Right cardiac atrium (tissue), 5 donors: ENCODE measurements around the gene CCDC174. TPM values are rescaled to one million over a fixed set of nuclear protein-coding genes. Genes with fewer than 3 reads are reported as not detected.

Experiments used
- ATAC-seq, 2 donors: fragments of 200-7000 bp; cut with Tn5 transposase; one replicate each; pipeline versions ENCODE4 v1.8.0 to v1.9.1; 2020; ENCODE audit warnings: moderate library complexity in 2 of 2, mild to moderate bottlenecking in 1 of 2
- DNase-seq, 3 donors: peaks; one replicate each; pipeline ENCODE4 v3.0.0-alpha.2; 2020
- H3K27ac ChIP-seq: one replicate; pipeline ENCODE4 v1.5.1; 2013; ENCODE audit warnings: mild to moderate bottlenecking, low read length, control low read depth, moderate library complexity
- H3K27me3 ChIP-seq: one replicate; pipeline ENCODE4 v1.6.1; 2013; ENCODE audit not compliant: control insufficient read depth, insufficient read depth
- H3K4me1 ChIP-seq: one replicate; pipeline ENCODE4 v1.6.1; 2013; ENCODE audit warnings: low read length; ENCODE audit not compliant: control insufficient read depth, insufficient read depth
- H3K4me3 ChIP-seq: one replicate; pipeline ENCODE4 v1.5.1; 2013; ENCODE audit warnings: low read length, control low read depth
- H3K9me3 ChIP-seq: one replicate; pipeline ENCODE4 v1.6.1; 2013; ENCODE audit warnings: low read length; ENCODE audit not compliant: control insufficient read depth
- WGBS: extraction: QIAGEN DNeasy Blood & Tissue Kit; methylation state at CpG from one replicate; pipeline ENCODE4 v1.1.7; 2013; 5-methylcytosine and 5-hydroxymethylcytosine counted together
- intact Hi-C, 4 donors: fragments of 100-400 bp; cut with DNase I; formaldehyde crosslinking; loops; one replicate each; pipeline versions ENCODE4 v1.11.0 to v1.14.0; 2022 to 2023
- polyA plus RNA-seq: library from polyadenylated mRNA; stranded (reverse); fragments of 200-250 nt; gene quantifications from one replicate; pipeline ENCODE4 v1.2.3, GENCODE V29; 2013
- total RNA-seq, 4 donors: library from RNA; stranded (reverse); fragmentation: NEBNext Ultra II Directional; extraction: Animal tissue kit (Norgen Biotek cat#: 25700); gene quantifications; one replicate each; pipeline ENCODE4 v1.2.1, GENCODE V29; 2021
- donor health status: healthy with polysubstance abuse.
- donor health status: DM: no; HTN: yes; CAD: no.
- donor health status: DM: no; HTN: no; CAD: no.
- donor health status: DM: no; HTN: yes; CAD: no; lungs with severe emphysema.
- donor health status: DM: yes; HTN: yes; CAD: no.

CCDC174 gene
- total and polyA plus RNA-seq, 5 donors: 9.3 to 18.3 (median 10.3) TPM

GRCh38 chr3:14658978-14659377 is 7.4 kb downstream of the CCDC174 start:
- ATAC-seq: no peak
- DNase-seq: no peak
- H3K4me1 ChIP-seq: no peaks in the 10 kb centered on the region
- no peak overlapping the region for H3K27ac ChIP-seq
- intact Hi-C loops: no loop called here
- no peaks in the 10 kb centered on the region for H3K9me3 ChIP-seq
- WGBS: 94% methylated on average over 2 of the region's 2 CpGs
- H3K4me3 ChIP-seq: no peak overlapping the region
- no peaks in the 10 kb centered on the region for H3K27me3 ChIP-seq

- 69% methylated on average over 4 of the region's 4 CpGs for WGBS
- no peak overlapping the region for H3K4me3 ChIP-seq
- H3K27ac ChIP-seq: no peak overlapping the region
- H3K9me3 ChIP-seq: no peaks in the 10 kb centered on the region
- H3K27me3 ChIP-seq: no peaks in the 10 kb centered on the region
- H3K4me1 ChIP-seq: no peaks in the 10 kb centered on the region
- no peak for ATAC-seq
- no peak for DNase-seq
- intact Hi-C loops: no loop called here
These were observed 9.4 kb downstream of the CCDC174 start for GRCh38 chr3:14660942-14661341.

- no peak overlapping the region for H3K27ac ChIP-seq
- ATAC-seq (no peak), DNase-seq (no peak)
- no peaks in the 10 kb centered on the region for H3K4me1 ChIP-seq
- H3K9me3 ChIP-seq: no peaks in the 10 kb centered on the region
- intact Hi-C loops: no loop called here
- WGBS: 84% methylated on average over 5 of the region's 5 CpGs
- H3K27me3 ChIP-seq: no peaks in the 10 kb centered on the region
- H3K4me3 ChIP-seq: no peak overlapping the region
These were observed 12.0 kb downstream of the CCDC174 start for GRCh38 chr3:14663396-14664135.

- Histone ChIP-seq H3K27me3 (no peaks in the 10 kb centered on the region), H3K27ac (no peak overlapping the region), H3K4me3 (no peak overlapping the region), H3K9me3 (no peaks in the 10 kb centered on the region), H3K4me1 (no peaks in the 10 kb centered on the region)
- WGBS: 85% methylated on average over 3 of the region's 3 CpGs
- DNase-seq: no peak
- ATAC-seq: no peak
- intact Hi-C loops: no loop called here
These were observed 12.6 kb downstream of the CCDC174 start for GRCh38 chr3:14664170-14664569.

- Histone ChIP-seq H3K9me3 (no peaks in the 10 kb centered on the region), H3K27ac (no peak overlapping the region), H3K4me1 (no peaks in the 10 kb centered on the region), H3K27me3 (no peaks in the 10 kb centered on the region), H3K4me3 (no peak overlapping the region)
- ATAC-seq (no peak), DNase-seq (no peak)
- 84% methylated on average over 4 of the region's 4 CpGs for WGBS
- intact Hi-C loops: loop anchor here in 3 of 4 donors (2.0 to 10.0 kb wide), 4 partner anchors 108 to 250 kb away; no protein-coding TSS in a partner anchor
These were observed 21.0 kb downstream of the CCDC174 start for GRCh38 chr3:14672588-14672987.

- Histone ChIP-seq H3K4me3 (no peak within 1 kb of the TSS), H3K27me3 (no peaks in the 10 kb centered on the region), H3K4me1 (no peaks in the 10 kb centered on the region), H3K27ac (no peak within 1 kb of the TSS), H3K9me3 (no peaks in the 10 kb centered on the region)
- DNase-seq (no peak), ATAC-seq (no peak)
- WGBS: 77% methylated on average over 7 of the region's 7 CpGs
- intact Hi-C loops: loop anchor here in 3 of 4 donors (2.0 to 10.0 kb wide), 3 partner anchors 240 to 247 kb away; no protein-coding TSS in a partner anchor
These were observed 23.3 kb downstream of the CCDC174 start, which contains the start of gene C3orf20 for GRCh38 chr3:14674841-14675240. Gene C3orf20, plus strand, starts transcription at chr3:14675141. Its CDS starts 7,573 bp downstream, at chr3:14682714.

- Histone ChIP-seq H3K27ac (no peak overlapping the region), H3K4me3 (no peak overlapping the region), H3K4me1 (no peaks in the 10 kb centered on the region), H3K27me3 (no peaks in the 10 kb centered on the region), H3K9me3 (no peaks in the 10 kb centered on the region)
- ATAC-seq (no peak), DNase-seq (no peak)
- intact Hi-C loops: loop anchor here in 1 of 4 donors (10.0 kb wide), 1 partner anchor 238 kb away; no protein-coding TSS in a partner anchor
- WGBS: 61% methylated on average over 4 of the region's 4 CpGs
These were observed 25.3 kb downstream of the CCDC174 start for GRCh38 chr3:14676881-14677280.

GRCh38 chr3:14678015-14678503 is 26.5 kb downstream of the CCDC174 start:
- no peak for ATAC-seq
- H3K27me3 ChIP-seq: no peaks in the 10 kb centered on the region
- 69% methylated on average over 7 of the region's 7 CpGs for WGBS
- H3K4me3 ChIP-seq: no peak overlapping the region
- H3K27ac ChIP-seq: no peak overlapping the region
- intact Hi-C loops: loop anchor here in 1 of 4 donors (10.0 kb wide), 1 partner anchor 237 kb away; no protein-coding TSS in a partner anchor
- DNase-seq: no peak
- no peaks in the 10 kb centered on the region for H3K9me3 ChIP-seq
- no peaks in the 10 kb centered on the region for H3K4me1 ChIP-seq

GRCh38 chr3:14680115-14680514 is 28.6 kb downstream of the CCDC174 start:
- Histone ChIP-seq H3K4me3 (no peak overlapping the region), H3K4me1 (no peaks in the 10 kb centered on the region), H3K27me3 (no peaks in the 10 kb centered on the region), H3K27ac (no peak overlapping the region), H3K9me3 (no peaks in the 10 kb centered on the region)
- intact Hi-C loops: loop anchor here in 1 of 4 donors (10.0 kb wide), 1 partner anchor 95 kb away; no protein-coding TSS in a partner anchor
- 73% methylated on average over 1 of the region's 1 CpG for WGBS
- DNase-seq: no peak
- no peak for ATAC-seq

GRCh38 chr3:14680716-14681115 is 29.2 kb downstream of the CCDC174 start:
- Histone ChIP-seq H3K27ac (no peak overlapping the region), H3K27me3 (no peaks in the 10 kb centered on the region), H3K4me1 (no peaks in the 10 kb centered on the region), H3K9me3 (no peaks in the 10 kb centered on the region), H3K4me3 (no peak overlapping the region)
- ATAC-seq (peak; percentile 73 to 74), DNase-seq (peak; percentile 69 to 82 (median 72))
- intact Hi-C loops: loop anchor here in 1 of 4 donors (10.0 kb wide), 1 partner anchor 94 kb away; no protein-coding TSS in a partner anchor
- WGBS: 26% methylated on average over 2 of the region's 2 CpGs

- intact Hi-C loops: loop anchor here in 1 of 4 donors (10.0 kb wide), 1 partner anchor 90 kb away; no protein-coding TSS in a partner anchor
- Histone ChIP-seq H3K9me3 (no peaks in the 10 kb centered on the region), H3K4me3 (no peak overlapping the region)
These were observed 32.9 kb downstream of the CCDC174 start for GRCh38 chr3:14684447-14684846.

More at GRCh38 chr3:14684447-14684846, 32.9 kb downstream of the CCDC174 start:
- no peak for DNase-seq
- WGBS: 96% methylated on average over 4 of the region's 4 CpGs
- Histone ChIP-seq H3K27me3 (no peaks in the 10 kb centered on the region), H3K4me1 (no peaks in the 10 kb centered on the region), H3K27ac (no peak overlapping the region)
- ATAC-seq: no peak
